Measurements from ENCODE around the gene TNFAIP8.
"Not testable (repeated sequence)": the region's sequence is repeated elsewhere in the genome, so short reads cannot be mapped to it uniquely, and the experiment has no call there.

Gene TNFAIP8

GRCh38 chr5:119397518-119398380 is 41.9 kb downstream of the TNFAIP8 start:
- peak in 1 of 2 donors; percentile 57 for DNase-seq

GRCh38 chr5:119398727-119399466 is 43.1 kb downstream of the TNFAIP8 start:
- DNase-seq = no peak

- no peak for DNase-seq
Observed at GRCh38 chr5:119400245-119400644, 44.4 kb downstream of the TNFAIP8 start.

- DNase-seq = no peak
Observed at GRCh38 chr5:119402081-119402480, 46.3 kb downstream of the TNFAIP8 start.

GRCh38 chr5:119402555-119402954 is 46.7 kb downstream of the TNFAIP8 start:
- no peak for DNase-seq

- no peak for DNase-seq
Observed at GRCh38 chr5:119404033-119404432, 48.2 kb downstream of the TNFAIP8 start.

GRCh38 chr5:119405419-119405818 is 49.6 kb downstream of the TNFAIP8 start:
- DNase-seq = no peak

- no peak for DNase-seq
Observed at GRCh38 chr5:119406551-119407110, 50.8 kb downstream of the TNFAIP8 start.

GRCh38 chr5:119409235-119409815 is 53.5 kb downstream of the TNFAIP8 start:
- no peak for DNase-seq

- DNase-seq = no peak
Observed at GRCh38 chr5:119410448-119411159, 54.8 kb downstream of the TNFAIP8 start.

GRCh38 chr5:119411361-119412278 is 55.8 kb downstream of the TNFAIP8 start:
- peak in 1 of 2 donors; percentile 71 for DNase-seq

GRCh38 chr5:119412279-119413227 is 56.7 kb downstream of the TNFAIP8 start:
- no peak for DNase-seq

GRCh38 chr5:119414124-119414734 is 58.4 kb downstream of the TNFAIP8 start:
- DNase-seq = peak in 1 of 2 donors; percentile 87

GRCh38 chr5:119417891-119418605 is 62.2 kb downstream of the TNFAIP8 start:
- DNase-seq = no peak

- no peak for DNase-seq
Observed at GRCh38 chr5:119418606-119419100, 62.8 kb downstream of the TNFAIP8 start.

GRCh38 chr5:119420169-119420568 is 64.3 kb downstream of the TNFAIP8 start:
- DNase-seq = peak in 1 of 2 donors; percentile 67

GRCh38 chr5:119426057-119426456 is 70.2 kb downstream of the TNFAIP8 start:
- DNase-seq = peak in 1 of 2 donors; percentile 9

GRCh38 chr5:119427060-119427459 is 71.2 kb downstream of the TNFAIP8 start:
- no peak for DNase-seq

GRCh38 chr5:119427596-119427995 is 71.8 kb downstream of the TNFAIP8 start:
- not testable (repeated sequence) for DNase-seq

All from bone marrow (tissue), 2 donors.